WTC11 (cell line): Measurements from ENCODE around the gene GPR15LG. TPM values are rescaled to one million over a fixed set of nuclear protein-coding genes. Genes with fewer than 3 reads are reported as not detected.

ENCODE experiments used
- ATAC-seq: fragments of 200-7000 bp; cut with Tn5 transposase; 2 replicates; pipeline ENCODE4 v1.10.0; 2021; ENCODE audit warnings: mild to moderate bottlenecking, moderate library complexity
- CTCF ChIA-PET: fragments of 300-600 bp; sonication (Branson Sonifier 250); formaldehyde crosslinking; loops from one replicate; lab custom pipeline; 2021; ENCODE audit warnings: antibody characterized with exemption; lab: Charles Lee
- POLR2A ChIA-PET: fragments of 350-600 bp; sonication (Branson Sonifier 250); formaldehyde crosslinking; loops from one replicate; lab custom pipeline; 2021; ENCODE audit warnings: antibody characterized with exemption; lab: Charles Lee
- DNase-seq: peaks from one replicate; pipeline ENCODE4 v3.0.0; 2021; ENCODE audit warnings: low spot score
- H3K27ac Mint-ChIP-seq: 2 replicates; pipeline ENCODE4 v1.8.0; 2021; ENCODE audit warnings: mixed read lengths
- H3K27me3 Mint-ChIP-seq: 2 replicates; pipeline ENCODE4 v1.8.0; 2021; ENCODE audit warnings: low read depth, mild to moderate bottlenecking, moderate library complexity, mixed read lengths
- H3K36me3 Mint-ChIP-seq: 2 replicates; pipeline ENCODE4 v1.8.0; 2021; ENCODE audit warnings: mixed read lengths
- H3K4me1 Mint-ChIP-seq: 2 replicates; pipeline ENCODE4 v1.8.0; 2022; ENCODE audit warnings: mixed read lengths
- H3K4me3 Mint-ChIP-seq: 2 replicates; pipeline ENCODE4 v1.8.0; 2021; ENCODE audit warnings: mild to moderate bottlenecking, moderate library complexity, mixed read lengths
- H3K9me3 Mint-ChIP-seq: 2 replicates; pipeline ENCODE4 v1.8.0; 2021; ENCODE audit warnings: mixed read lengths
- ATF1 ChIP-seq: sonication (generic); formaldehyde crosslinking; IDR thresholded peaks from 2 replicates; pipeline ENCODE4 v1.8.1; 2023; ENCODE audit warnings: mild to moderate bottlenecking, moderate library complexity, missing genetic modification reagents
- ELF4 ChIP-seq: sonication (generic); formaldehyde crosslinking; IDR thresholded peaks from 2 replicates; pipeline ENCODE4 v1.8.1; 2022; ENCODE audit warnings: low read depth, mild to moderate bottlenecking, moderate library complexity, missing genetic modification reagents
- ETV6 ChIP-seq: sonication (generic); formaldehyde crosslinking; IDR thresholded peaks from 2 replicates; pipeline ENCODE4 v1.8.1; 2022; ENCODE audit warnings: mild to moderate bottlenecking, missing genetic modification reagents
- FOXP1 ChIP-seq: sonication (generic); formaldehyde crosslinking; IDR thresholded peaks from 2 replicates; pipeline ENCODE4 v1.8.0; 2022; ENCODE audit warnings: missing genetic modification reagents, mild to moderate bottlenecking, moderate library complexity, borderline replicate concordance
- NR1H2 ChIP-seq: sonication (generic); formaldehyde crosslinking; IDR thresholded peaks from 2 replicates; pipeline ENCODE4 v1.9.0; 2021; ENCODE audit warnings: mild to moderate bottlenecking, moderate library complexity, missing genetic modification reagents
- NR2C2 ChIP-seq: sonication (generic); formaldehyde crosslinking; IDR thresholded peaks from 2 replicates; pipeline ENCODE4 v1.8.0; 2022; ENCODE audit warnings: mild to moderate bottlenecking, missing genetic modification reagents
- RORB ChIP-seq: fragments of 250-450 bp; sonication (Bioruptor Pico); IDR thresholded peaks from 2 replicates; pipeline ENCODE4 v1.9.0; 2021; ENCODE audit warnings: mild to moderate bottlenecking
- SP1 ChIP-seq: sonication (generic); formaldehyde crosslinking; conservative IDR thresholded peaks from 2 replicates; pipeline ENCODE4 v1.8.1; 2022; ENCODE audit warnings: missing genetic modification reagents
- TEAD1 ChIP-seq: sonication (generic); formaldehyde crosslinking; IDR thresholded peaks from 2 replicates; pipeline ENCODE4 v1.8.0; 2022; ENCODE audit warnings: mild to moderate bottlenecking, missing genetic modification reagents
- ZNF138 ChIP-seq: sonication (generic); formaldehyde crosslinking; conservative IDR thresholded peaks from 2 replicates; pipeline ENCODE4 v1.8.1; 2022; ENCODE audit warnings: mild to moderate bottlenecking, moderate library complexity, missing genetic modification reagents
- total RNA-seq: library from RNA; stranded (reverse); gene quantifications from 3 replicates; pipeline ENCODE4 v1.2.3, GENCODE V29; 2021
- TF ChIP-seq, protein P1 (sequence below): sonication (generic); formaldehyde crosslinking; conservative IDR thresholded peaks from 2 replicates; pipeline ENCODE4 v1.8.1; 2022; ENCODE audit warnings: mild to moderate bottlenecking, missing genetic modification reagents
- TF ChIP-seq, protein P2 (sequence below): sonication (generic); formaldehyde crosslinking; IDR thresholded peaks from 2 replicates; pipeline ENCODE4 v1.8.1; 2023; ENCODE audit warnings: mild to moderate bottlenecking, moderate library complexity, missing genetic modification reagents
- TF ChIP-seq, protein P3 (sequence below): fragments of 200-600 bp; IDR thresholded peaks from 2 replicates; pipeline ENCODE4 v1.8.0; 2022; ENCODE audit warnings: antibody characterized with exemption
- TF ChIP-seq, protein P4 (sequence below): sonication (generic); formaldehyde crosslinking; conservative IDR thresholded peaks from 2 replicates; pipeline ENCODE4 v1.8.1; 2023; ENCODE audit warnings: mild to moderate bottlenecking, low read depth, missing genetic modification reagents, moderate library complexity
- TF ChIP-seq, protein P5 (sequence below): sonication (generic); formaldehyde crosslinking; IDR thresholded peaks from 2 replicates; pipeline ENCODE4 v1.8.0; 2023; ENCODE audit warnings: missing genetic modification reagents, mild to moderate bottlenecking, borderline replicate concordance
- TF ChIP-seq, protein P6 (sequence below): fragments of 250-450 bp; sonication (Bioruptor Pico); IDR thresholded peaks from 2 replicates; pipeline ENCODE4 v2.1.2; 2022; ENCODE audit warnings: mild to moderate bottlenecking, moderate library complexity

The GPR15LG gene
- total RNA-seq, 1 experiment from 2014 or later: not detected

DNA sequence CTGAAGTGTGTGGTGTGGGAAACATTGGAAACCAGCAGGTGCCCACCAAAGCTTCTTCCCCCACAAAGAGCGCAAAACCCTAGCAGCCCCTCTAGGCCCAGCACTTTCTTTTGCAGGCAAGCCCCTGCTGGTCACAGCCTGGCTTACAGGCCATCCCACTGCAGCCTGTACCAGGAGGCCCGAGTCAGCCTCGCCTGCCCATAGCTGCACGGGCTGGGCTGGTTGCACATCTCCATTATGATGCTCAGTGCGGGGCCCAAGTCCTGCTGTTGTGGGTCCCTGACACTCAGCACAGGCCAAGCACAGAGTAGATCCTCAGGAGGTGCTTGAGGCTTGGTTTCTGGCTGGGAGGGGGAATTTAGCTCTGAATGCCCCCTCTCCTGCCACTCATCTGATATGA, 28.7 kb downstream of the GPR15LG start (continued):
- TF ChIP-seq, protein P1, sequence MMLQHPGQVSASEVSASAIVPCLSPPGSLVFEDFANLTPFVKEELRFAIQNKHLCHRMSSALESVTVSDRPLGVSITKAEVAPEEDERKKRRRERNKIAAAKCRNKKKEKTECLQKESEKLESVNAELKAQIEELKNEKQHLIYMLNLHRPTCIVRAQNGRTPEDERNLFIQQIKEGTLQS (CRISPR knock-in tag): no peak
- TF ChIP-seq, all 79 proteins: peak for 0

DNA sequence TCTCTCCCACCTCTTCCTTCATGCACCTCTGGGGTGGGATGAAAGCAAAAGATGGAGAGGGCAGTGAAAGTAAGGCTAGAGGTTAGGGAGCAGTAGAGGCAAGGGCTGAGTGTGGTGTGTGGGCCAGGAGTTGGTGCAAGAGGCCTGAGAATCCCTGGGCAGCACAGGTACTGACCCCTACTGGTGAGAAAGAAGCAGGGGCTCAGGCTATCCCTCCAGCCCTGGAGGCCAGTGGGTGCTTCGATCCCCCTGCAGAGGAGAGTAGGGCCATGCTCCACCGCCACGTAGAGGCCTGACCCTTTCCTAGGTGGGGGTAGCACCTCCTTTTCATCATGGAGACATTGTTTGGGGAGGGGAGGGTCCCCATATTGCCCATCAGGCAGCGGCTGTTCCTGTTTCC, 30.5 kb downstream of the GPR15LG start:
- CTCF ChIA-PET: interaction anchor here (2.3 to 9.2 kb wide), 2 partner anchors 9 to 56 kb away, joined by 7 to 75 read pairs; partner anchors contain the start of gene CDHR1
- Mint-ChIP-seq H3K27me3 (no peaks in the 10 kb centered on the region), H3K9me3 (no peaks in the 10 kb centered on the region), H3K4me3 (no peak overlapping the region), H3K27ac (no peak overlapping the region), H3K4me1 (no peaks in the 10 kb centered on the region), H3K36me3 (no peaks in the 10 kb centered on the region)
- POLR2A ChIA-PET: no interaction called here
- peak; percentile 83 for ATAC-seq
- peak; percentile 56 for DNase-seq
- TF ChIP-seq ETV6 (CRISPR knock-in tag) (0 out of 2 replicates have a peak, but pooled peaks have one; percentile 26), SP1 (CRISPR knock-in tag) (no peak), ELF4 (CRISPR knock-in tag) (no peak)
- TF ChIP-seq, protein P2, sequence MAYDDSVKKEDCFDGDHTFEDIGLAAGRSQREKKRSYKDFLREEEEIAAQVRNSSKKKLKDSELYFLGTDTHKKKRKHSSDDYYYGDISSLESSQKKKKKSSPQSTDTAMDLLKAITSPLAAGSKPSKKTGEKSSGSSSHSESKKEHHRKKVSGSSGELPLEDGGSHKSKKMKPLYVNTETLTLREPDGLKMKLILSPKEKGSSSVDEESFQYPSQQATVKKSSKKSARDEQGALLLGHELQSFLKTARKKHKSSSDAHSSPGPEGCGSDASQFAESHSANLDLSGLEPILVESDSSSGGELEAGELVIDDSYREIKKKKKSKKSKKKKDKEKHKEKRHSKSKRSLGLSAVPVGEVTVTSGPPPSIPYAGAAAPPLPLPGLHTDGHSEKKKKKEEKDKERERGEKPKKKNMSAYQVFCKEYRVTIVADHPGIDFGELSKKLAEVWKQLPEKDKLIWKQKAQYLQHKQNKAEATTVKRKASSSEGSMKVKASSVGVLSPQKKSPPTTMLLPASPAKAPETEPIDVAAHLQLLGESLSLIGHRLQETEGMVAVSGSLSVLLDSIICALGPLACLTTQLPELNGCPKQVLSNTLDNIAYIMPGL (CRISPR knock-in tag): no peak
- TF ChIP-seq, protein P3, sequence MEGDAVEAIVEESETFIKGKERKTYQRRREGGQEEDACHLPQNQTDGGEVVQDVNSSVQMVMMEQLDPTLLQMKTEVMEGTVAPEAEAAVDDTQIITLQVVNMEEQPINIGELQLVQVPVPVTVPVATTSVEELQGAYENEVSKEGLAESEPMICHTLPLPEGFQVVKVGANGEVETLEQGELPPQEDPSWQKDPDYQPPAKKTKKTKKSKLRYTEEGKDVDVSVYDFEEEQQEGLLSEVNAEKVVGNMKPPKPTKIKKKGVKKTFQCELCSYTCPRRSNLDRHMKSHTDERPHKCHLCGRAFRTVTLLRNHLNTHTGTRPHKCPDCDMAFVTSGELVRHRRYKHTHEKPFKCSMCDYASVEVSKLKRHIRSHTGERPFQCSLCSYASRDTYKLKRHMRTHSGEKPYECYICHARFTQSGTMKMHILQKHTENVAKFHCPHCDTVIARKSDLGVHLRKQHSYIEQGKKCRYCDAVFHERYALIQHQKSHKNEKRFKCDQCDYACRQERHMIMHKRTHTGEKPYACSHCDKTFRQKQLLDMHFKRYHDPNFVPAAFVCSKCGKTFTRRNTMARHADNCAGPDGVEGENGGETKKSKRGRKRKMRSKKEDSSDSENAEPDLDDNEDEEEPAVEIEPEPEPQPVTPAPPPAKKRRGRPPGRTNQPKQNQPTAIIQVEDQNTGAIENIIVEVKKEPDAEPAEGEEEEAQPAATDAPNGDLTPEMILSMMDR: peak; percentile 57

DNA sequence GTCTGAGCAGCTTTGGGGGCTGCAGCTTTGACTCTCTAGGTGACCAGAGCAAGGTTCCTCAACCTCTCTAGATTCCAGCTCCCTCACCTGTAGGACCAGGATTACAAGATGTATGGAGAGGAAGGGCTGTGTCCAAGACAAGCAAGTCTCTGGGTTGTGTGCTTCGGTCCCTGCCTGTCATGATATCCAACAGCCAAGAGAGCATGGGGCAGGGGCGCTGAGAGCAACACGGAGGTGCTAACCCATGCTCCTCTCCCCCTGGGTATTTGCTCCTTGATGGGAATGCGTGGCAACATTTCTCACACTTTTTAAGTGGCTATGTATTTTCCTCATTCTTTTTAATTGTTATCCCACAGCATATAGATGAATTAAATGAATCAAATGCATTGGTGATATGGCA, 31.0 kb downstream of the GPR15LG start:
- no peaks in the 10 kb centered on the region for H3K4me1 Mint-ChIP-seq
- ATAC-seq (no peak), DNase-seq (no peak)
- H3K36me3 Mint-ChIP-seq: no peaks in the 10 kb centered on the region
- no peak overlapping the region for H3K27ac Mint-ChIP-seq
- no peaks in the 10 kb centered on the region for H3K27me3 Mint-ChIP-seq
- ChIA-PET CTCF (interaction anchor here (0.6 to 9.2 kb wide), 4 partner anchors 15 to 145 kb away, joined by 3 to 75 read pairs (median 5); no protein-coding TSS in a partner anchor), POLR2A (no interaction called here)
- no peaks in the 10 kb centered on the region for H3K9me3 Mint-ChIP-seq
- no peak overlapping the region for H3K4me3 Mint-ChIP-seq
- TF ChIP-seq TEAD1 (CRISPR knock-in tag) (no peak), FOXP1 (CRISPR knock-in tag) (no peak), ZNF138 (CRISPR knock-in tag) (no peak), NR2C2 (CRISPR knock-in tag) (no peak), RORB (CRISPR knock-in tag) (no peak), ATF1 (CRISPR knock-in tag) (no peak), NR1H2 (CRISPR knock-in tag) (no peak)
- TF ChIP-seq, protein P3: no peak
- TF ChIP-seq, protein P4, sequence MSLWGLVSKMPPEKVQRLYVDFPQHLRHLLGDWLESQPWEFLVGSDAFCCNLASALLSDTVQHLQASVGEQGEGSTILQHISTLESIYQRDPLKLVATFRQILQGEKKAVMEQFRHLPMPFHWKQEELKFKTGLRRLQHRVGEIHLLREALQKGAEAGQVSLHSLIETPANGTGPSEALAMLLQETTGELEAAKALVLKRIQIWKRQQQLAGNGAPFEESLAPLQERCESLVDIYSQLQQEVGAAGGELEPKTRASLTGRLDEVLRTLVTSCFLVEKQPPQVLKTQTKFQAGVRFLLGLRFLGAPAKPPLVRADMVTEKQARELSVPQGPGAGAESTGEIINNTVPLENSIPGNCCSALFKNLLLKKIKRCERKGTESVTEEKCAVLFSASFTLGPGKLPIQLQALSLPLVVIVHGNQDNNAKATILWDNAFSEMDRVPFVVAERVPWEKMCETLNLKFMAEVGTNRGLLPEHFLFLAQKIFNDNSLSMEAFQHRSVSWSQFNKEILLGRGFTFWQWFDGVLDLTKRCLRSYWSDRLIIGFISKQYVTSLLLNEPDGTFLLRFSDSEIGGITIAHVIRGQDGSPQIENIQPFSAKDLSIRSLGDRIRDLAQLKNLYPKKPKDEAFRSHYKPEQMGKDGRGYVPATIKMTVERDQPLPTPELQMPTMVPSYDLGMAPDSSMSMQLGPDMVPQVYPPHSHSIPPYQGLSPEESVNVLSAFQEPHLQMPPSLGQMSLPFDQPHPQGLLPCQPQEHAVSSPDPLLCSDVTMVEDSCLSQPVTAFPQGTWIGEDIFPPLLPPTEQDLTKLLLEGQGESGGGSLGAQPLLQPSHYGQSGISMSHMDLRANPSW (CRISPR knock-in tag): no peak
- TF ChIP-seq, protein P5, sequence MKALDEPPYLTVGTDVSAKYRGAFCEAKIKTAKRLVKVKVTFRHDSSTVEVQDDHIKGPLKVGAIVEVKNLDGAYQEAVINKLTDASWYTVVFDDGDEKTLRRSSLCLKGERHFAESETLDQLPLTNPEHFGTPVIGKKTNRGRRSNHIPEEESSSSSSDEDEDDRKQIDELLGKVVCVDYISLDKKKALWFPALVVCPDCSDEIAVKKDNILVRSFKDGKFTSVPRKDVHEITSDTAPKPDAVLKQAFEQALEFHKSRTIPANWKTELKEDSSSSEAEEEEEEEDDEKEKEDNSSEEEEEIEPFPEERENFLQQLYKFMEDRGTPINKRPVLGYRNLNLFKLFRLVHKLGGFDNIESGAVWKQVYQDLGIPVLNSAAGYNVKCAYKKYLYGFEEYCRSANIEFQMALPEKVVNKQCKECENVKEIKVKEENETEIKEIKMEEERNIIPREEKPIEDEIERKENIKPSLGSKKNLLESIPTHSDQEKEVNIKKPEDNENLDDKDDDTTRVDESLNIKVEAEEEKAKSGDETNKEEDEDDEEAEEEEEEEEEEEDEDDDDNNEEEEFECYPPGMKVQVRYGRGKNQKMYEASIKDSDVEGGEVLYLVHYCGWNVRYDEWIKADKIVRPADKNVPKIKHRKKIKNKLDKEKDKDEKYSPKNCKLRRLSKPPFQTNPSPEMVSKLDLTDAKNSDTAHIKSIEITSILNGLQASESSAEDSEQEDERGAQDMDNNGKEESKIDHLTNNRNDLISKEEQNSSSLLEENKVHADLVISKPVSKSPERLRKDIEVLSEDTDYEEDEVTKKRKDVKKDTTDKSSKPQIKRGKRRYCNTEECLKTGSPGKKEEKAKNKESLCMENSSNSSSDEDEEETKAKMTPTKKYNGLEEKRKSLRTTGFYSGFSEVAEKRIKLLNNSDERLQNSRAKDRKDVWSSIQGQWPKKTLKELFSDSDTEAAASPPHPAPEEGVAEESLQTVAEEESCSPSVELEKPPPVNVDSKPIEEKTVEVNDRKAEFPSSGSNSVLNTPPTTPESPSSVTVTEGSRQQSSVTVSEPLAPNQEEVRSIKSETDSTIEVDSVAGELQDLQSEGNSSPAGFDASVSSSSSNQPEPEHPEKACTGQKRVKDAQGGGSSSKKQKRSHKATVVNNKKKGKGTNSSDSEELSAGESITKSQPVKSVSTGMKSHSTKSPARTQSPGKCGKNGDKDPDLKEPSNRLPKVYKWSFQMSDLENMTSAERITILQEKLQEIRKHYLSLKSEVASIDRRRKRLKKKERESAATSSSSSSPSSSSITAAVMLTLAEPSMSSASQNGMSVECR (CRISPR knock-in tag): no peak
- TF ChIP-seq, protein P6, sequence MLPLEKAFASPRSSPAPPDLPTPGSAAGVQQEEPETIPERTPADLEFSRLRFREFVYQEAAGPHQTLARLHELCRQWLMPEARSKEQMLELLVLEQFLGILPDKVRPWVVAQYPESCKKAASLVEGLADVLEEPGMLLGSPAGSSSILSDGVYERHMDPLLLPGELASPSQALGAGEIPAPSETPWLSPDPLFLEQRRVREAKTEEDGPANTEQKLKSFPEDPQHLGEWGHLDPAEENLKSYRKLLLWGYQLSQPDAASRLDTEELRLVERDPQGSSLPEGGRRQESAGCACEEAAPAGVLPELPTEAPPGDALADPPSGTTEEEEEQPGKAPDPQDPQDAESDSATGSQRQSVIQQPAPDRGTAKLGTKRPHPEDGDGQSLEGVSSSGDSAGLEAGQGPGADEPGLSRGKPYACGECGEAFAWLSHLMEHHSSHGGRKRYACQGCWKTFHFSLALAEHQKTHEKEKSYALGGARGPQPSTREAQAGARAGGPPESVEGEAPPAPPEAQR (CRISPR knock-in tag): no peak
